HG03025 (cell line): ENCODE measurements around the gene FRAS1.
"Not testable (repeated sequence)": the region's sequence is repeated elsewhere in the genome, so short reads cannot be mapped to it uniquely, and the experiment has no call there.

ENCODE experiments used
- ATAC-seq: cut with Tn5 transposase; IDR thresholded peaks from one replicate; pipeline ENCODE4 v1.9.1; 2021; ENCODE audit warnings: mild to moderate bottlenecking, moderate library complexity; ENCODE audit not compliant: unreplicated experiment, low FRiP score

FRAS1 gene

DNA sequence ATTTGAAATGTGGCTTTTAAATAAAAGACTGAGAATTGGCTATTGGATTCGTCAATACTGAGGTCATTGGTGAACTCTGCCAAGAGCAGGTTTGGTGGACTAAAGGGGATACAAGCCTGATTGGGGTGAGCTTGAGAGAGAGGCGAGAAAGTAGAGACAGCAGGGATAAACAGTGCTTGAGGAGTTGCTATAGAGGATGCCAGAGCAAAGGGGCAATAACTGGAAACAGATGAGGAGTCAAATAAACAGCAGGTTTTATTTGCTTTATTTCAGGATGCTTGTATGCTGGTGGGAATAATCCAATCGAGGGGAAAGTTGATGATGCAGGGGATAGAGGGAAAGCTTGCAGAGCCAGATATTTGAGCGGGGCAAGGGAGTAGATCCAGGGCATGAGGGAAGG is 470.4 kb downstream of the FRAS1 start:
- ATAC-seq = no peak

DNA sequence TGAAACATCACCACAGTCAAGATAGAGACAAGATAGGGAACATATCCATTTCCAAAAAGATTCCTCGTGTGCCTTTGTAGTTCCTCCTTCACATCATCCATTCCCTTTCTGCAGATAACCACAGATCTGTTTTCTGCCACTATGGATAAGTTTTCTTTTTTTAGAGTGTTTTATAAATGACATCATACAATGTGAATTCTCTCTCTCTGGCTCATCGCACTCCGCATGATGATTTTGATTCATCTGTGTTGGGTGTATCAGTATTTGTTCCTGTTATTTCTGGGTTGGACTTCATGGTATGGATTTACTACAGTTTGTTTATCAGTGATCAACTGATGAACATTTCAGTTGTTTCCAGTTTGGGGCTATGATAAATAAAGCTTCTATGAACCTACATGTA is 471.2 kb downstream of the FRAS1 start:
- no peak for ATAC-seq

DNA sequence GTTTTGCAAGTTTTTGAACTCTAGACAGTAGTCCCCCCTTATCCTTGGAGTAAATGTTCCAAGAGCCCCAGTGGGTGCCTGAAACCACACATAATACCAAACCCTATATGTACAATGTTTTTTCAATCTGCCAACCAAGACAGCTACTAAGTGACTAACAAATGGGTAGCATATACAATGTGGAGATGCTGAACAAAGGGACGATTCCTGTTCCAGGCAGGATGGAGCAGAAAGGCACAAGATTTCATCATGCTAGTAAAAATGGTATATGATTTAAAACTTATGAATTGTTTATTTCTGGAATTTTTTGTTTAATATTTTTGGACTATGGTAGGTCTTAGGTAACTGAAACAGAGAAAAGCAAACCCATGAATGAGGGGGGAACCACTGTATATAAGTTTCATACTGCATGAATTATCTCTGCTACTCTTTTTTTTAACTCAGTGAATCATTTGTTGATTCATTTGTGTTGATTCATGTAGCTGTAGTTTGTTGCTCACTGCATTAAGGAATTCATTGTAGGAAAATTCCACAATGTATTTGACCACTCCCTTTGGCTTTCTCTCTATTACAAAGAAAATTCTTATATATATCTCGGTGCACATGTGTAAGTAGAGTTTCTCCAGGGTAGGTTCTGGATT is 472.6 kb downstream of the FRAS1 start:
- no peak for ATAC-seq

DNA sequence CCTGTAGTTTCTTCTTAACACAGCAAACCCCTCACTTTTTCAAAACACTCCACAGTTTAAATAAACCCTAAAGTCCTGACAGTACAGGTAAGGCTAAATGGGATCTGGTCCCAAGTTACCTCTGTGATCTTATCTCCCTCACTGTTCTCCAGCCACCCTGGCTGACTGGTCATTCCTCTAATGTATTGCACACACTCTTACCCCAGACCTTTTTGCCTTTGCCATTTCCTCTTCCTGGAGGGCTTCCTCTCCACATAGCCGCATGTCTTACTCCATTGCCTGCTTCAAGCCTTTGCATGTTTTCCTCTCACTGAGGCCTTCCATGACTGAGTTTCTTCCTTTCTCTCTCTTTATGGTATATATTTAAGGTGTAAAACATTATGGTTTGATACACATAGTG is 474.9 kb downstream of the FRAS1 start:
- no peak for ATAC-seq

DNA sequence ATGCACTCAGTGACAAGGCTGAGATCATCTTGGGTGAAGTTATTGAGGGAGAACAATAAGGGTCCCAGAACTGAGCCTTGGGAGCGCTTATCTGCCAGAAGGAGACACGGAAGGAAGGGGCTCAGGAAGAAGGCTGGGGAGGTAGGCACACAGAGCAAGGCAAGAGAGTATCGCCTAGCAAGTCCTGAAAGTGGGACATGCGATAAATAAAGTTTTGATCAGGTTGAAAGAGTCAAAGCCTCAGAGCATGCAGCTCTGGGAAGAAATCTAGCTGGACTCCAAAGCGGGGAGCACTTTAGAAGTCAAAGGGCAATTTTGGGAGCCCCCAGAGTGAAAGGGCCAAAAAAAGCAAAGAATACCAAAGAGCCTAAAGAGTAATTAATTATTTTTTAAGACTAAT is 476.7 kb downstream of the FRAS1 start:
- no peak for ATAC-seq

DNA sequence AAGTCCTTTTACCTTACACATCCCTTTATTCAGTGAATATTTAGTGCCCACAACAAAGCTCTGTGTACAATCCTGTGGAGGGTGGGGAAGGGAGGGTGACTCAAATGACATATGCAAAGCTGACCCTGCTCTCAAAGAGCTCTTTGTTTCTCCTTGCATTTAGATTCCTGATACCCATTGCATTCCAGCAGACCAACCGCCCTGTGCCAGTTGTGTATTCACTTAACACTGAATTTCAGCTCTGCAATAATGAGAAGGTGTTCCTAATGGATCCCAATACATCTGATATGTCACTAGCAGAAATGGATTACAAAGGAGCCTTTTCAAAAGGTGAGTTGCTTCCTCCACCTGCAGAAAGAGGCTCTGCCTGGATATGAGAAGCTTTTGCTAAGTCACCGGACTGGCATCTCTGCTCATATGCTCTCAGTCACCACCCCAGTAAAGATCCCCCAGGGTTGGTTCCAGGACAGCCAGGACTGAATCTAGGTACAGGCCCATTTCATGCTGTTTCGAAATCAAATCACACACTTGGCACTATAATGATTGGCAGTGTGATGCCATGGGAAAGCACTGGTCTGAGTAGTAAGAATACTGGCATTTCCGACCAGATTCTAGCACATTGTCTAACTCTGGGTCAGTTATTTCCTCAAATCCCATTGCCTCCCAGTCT is 477.3 kb downstream of the FRAS1 start:
- ATAC-seq = no peak

DNA sequence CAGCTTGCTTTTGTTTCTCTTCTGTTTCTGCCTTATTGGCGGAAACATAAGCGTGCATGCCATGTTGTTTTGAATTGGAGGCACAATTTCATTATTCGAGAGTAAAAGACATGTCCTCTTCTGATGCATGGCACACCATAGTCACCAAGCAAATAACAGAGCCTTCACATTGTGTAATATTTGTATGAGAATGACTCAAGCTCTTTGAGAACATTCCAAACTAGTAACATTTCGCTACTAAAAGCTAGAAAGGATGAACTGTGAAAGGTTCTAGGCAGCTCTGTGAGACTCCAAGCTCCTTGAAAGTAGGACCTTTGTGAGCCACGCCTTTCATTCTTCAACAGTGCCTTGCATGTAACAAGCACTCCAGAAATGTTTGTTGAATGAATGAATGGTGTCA is 485.2 kb downstream of the FRAS1 start:
- no peak for ATAC-seq

DNA sequence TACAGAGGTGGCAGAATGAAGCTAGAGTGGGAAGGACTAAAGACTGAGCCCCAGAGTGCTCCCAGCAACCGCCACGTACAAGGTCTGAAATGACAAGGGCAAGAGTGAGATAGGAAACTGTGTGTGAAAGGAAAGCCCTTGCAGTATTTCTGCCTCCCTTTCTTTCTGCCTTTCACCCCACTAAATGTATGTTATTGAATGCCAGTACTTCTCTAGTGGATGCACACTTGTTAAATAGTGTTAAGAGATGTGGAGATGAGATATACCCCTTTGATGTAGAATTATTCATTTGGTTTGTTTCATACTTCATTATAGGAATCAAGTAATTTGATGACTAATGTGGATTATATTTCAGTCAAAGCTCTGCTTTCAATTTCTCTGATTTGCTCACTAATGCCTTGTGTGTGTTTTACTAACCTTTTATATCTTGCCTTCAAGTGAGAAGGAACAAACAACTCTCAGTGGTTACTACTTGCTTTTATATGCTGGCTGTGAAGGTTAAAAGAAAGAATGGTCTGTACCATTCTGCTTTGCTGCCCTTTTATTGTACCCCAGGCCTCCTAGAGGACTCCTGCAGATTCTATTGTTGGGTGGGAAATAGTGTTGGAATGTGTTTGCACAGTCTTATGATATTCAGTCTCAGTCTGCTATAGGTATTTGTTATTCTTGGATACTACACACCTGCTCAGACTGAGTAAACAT is 486.5 kb downstream of the FRAS1 start:
- ATAC-seq = no peak

DNA sequence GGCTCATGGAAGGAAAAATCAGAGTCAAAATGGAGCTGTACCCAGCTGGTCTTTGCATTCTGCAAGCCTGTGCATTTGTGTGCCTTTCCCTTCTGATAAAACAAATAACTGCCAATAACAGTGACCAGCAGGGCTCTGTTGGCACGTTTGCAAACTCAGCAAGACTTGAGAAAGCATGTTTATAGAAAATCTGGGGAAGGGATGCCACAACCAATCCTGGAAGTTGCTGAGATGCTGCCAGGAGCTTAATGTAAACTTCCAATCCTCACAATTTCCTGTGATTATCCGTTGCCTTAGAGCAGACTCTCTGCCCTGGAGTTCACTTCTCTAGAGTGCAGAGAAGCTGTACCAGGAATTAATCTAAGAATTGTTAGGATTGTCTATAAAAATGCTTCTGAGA is 487.6 kb downstream of the FRAS1 start:
- ATAC-seq = no peak

DNA sequence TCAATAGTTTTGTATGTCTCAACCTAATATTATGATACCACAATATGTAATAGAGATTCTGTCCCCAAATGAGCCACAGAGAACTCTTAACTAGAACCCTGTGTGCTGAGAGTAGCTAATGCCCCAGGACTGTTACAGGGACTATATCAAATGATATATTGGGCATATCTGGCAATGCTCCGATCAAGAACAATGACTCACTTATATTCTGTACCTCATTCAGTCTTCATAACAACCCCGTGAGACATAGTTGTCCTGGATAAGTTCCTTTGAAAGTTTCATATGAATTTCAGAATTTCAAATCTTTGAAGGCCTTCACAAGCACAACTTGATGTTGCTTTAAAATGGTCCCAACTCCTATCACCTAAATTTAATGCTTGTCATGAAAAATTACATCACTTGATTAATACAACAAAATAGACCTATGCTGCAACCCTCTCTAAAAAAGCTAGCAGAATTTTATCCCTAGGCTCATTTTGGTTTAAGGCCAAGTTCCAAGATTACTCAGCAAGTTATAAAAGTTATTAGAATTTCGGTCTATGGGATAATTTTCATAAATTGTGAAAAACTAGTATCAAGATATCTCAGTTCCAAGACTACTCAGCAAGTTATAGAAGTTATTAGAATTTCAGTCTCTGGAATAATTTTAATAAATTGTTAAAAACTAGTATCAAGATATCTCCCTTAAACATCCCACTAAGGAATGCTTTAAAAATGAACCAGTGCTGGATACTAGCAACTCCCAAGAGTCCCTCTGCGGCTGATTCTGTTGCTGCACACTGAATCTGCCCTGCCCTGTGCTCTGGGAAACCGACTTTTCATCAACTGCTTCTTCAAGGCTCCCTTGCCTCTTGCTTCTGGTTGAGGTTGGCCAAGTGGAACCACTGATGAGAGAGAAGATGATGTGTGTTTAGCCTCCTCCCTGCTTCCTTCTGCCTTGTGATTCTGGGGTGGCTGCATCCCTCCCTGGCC is 488.4 kb downstream of the FRAS1 start:
- no peak for ATAC-seq

DNA sequence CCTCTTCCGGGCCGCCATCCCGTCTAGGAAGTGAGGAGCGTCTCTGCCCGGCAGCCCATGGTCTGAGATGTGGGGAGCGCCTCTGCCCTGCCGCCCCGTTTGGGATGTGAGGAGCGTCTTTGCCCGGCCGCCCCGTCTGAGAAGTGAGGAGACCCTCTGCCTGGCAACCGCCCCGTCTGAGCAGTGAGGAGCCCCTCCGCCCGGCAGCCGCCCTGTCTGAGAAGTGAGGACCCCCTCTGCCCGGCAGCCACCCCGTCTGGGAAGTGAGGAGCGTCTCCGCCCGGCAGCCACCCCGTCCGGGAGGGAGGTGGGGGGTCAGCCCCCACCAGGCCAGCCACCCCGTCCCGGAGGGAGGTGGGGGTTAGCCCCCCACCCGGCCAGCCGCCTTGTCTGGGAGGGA is 490.8 kb downstream of the FRAS1 start:
- not testable (repeated sequence) for ATAC-seq

DNA sequence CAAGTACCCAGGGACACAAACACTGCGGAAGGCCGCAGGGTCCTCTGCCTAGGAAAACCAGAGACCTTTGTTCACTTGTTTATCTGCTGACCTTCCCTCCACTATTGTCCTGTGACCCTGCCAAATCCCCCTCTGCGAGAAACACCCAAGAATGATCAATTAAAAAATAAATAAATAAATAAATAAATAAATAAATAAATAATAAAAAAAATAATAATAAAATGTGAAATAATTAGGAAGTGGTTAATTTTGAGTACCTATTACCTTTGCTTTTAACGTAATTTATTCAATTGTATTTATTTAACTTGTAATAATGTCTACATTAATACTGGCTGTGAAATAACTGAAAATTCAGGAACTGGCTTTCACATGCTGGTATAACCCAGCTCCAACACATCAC is 491.8 kb downstream of the FRAS1 start:
- ATAC-seq = not testable (repeated sequence)

DNA sequence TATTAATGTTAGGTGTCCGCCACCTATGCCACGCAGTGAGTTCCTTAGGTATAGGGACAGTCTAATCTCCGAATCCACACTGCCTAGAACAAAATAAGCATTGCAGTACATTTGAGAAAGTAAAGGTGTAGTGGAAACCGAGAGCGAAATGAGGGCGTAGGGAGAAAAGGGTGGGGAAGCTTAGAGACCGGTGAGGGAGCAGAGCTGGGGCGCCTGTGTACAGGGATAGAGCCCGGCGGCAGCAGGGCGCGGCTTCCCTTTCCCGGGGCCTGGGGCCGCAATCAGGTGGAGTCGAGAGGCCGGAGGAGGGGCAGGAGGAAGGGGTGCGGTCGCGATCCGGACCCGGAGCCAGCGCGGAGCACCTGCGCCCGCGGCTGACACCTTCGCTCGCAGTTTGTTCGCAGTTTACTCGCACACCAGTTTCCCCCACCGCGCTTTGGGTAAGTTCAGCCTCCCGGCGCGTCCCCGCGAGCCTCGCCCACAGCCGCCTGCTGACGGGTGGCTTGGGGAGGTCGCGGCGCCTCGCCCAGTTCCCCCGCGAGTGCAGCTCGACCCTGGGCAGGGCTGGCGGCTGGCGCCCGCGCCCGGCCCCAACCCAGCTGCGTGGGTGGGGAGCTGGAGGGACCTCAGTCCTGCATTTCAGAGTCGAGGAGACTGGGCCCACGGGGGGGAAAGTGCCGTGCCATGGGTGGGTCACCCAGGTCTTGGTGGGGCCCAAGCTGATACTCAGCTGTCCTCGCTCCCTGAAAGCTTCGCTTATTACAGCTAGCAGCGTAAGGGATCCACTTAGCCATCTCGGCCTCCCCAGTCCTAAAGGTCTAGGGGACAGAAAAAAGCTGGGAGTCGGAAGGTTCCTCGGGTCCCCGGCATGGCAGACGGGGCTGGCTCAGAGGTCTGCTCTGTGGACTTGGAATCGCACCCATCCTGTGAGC is 494.6 kb downstream of the FRAS1 start, which contains the start of gene ANXA3:
ANXA3 (plus strand) TSS at position 351 of the 932 bp plus-strand sequence. CDS start 2,704 bp downstream, outside the sequence.
- no peak for ATAC-seq

DNA sequence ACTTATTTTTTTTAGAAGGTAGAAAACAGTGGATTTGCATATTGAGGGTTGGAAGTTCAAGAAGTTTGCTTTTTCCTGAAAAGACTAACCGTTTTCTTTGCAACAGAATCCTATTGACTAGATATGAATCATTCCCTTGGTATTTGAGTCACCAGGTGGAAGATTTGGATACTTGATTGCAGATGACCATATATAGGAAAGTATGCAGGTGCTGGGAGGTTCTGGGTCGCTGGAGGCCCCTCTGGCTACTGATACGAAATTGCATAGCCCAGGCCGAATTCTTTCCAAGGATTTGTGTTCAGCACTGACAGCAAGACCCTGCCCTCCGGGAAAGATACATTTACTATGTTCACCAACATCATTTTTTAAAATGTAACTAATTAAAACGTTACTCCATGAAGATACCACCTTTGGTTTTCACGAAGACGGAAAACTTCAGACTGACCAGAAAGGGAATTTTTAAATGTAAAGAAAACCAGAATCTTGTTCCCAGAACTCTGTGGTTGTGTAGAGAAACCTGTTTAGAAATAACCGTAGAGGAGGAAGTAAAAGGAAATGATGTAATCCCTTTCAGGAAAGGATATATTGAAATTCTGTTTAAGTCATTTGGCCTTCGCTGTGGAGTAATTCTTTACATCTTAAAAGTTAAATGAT is 495.4 kb downstream of the FRAS1 start:
- no peak for ATAC-seq

DNA sequence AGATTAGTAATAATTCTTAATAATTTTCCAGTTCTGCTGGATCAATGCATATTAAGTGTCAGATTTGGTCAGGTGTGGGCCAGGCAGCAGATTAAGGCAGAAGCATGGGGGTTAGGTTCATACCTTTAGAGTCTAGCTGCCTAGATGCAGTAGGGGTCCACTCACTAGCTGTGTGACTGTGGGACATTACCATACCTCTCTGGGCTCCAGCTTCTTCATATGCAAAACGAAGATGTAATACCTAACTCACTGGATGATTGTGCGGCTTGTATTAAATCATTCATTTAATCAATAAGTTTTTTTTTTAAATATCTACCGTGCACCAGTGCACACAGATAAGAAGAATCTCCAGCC is 495.9 kb downstream of the FRAS1 start:
- no peak for ATAC-seq

DNA sequence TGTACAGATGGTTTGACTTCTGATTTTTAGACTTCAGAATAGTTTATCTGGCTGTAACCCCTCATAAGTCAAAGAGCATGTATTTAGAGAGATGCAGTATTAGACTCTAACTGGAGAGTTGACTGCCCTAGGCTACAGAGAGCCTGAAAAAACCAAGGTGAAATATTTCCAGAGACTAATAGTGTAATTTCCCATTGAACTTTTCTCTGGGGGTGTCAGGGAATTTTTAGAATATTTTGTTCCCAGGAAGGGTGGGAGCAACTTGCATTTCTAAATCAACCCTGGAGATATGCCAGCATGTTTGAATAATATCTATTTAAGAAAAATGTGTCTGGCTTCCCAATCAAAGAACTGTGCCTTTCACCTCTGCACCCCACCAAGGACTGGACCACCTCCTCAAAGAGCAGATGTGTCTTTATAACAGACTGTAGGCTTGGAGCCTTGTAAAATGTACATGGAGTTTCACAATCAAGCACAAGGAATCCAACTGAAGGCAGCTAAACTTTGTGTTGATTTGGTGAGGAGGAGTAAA is 496.5 kb downstream of the FRAS1 start:
- ATAC-seq = no peak

DNA sequence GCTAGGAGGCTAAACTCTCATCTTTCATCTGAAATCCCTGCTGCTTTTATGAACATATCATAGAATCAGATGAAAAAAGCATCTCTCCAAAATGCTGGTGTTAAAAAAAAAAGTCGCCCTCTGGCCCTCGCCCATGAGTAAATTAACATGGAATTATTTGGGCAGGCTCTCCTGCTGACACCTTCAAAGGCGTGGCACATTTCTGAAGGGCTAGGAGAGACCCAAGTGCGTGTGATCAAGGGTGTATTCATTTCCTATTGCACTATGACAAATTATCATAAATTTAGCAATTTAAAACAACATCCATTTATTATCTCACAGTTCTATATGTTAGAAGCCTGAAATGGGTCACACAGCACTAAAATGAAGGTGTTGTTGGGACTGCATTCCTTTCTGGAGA is 499.5 kb downstream of the FRAS1 start:
- no peak for ATAC-seq

DNA sequence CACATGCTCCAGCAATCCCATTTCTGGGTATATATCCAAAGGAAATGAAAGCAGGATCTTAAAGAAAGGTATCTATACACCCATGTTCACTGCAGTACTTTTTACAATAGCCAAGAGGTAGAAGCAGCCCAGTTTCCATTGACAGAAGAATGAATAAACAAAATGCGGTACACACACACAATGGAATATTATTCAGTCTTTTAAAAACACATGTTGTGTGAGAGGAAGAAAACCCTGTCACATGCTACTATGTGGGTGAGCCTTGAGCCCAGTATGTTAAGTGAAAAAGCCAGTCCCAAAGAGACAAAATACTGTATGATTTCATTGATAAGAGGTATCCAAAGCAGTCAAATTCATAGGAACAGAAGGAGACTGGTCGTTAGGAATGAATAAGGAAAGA is 500.7 kb downstream of the FRAS1 start:
- ATAC-seq = no peak

DNA sequence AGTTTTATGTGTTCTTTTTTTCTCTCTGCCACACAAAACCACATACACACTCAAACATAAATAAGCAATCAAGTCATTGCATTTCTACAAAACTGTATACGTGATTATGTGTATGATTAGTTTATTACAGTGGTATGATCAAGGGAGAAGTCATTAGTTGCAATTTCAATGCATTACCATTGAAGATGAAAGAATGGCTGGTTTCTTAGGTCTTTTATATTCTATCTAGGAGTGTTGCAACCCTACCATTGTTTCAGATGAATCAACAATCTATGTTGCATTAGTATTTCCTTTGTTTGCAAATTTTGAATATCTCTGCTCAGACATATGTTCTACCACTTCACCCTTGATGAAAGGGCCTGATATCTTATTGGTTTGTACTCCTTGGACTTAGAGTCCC is 501.3 kb downstream of the FRAS1 start:
- no peak for ATAC-seq
